Suppressor macrophage (primary cell): ENCODE measurements around the gene PI16.
"Not testable (repeated sequence)": the region's sequence is repeated elsewhere in the genome, so short reads cannot be mapped to it uniquely, and the experiment has no call there.

Source experiments
- DNase-seq, 4 experiments: peaks; one replicate each; pipeline ENCODE4 v3.0.0-alpha.2; 2020 to 2022

PI16 gene

GRCh38 chr6:36977470-36977941 is 23.0 kb downstream of the PI16 start:
- DNase-seq: peak in 1 of 4 experiments; percentile 48

GRCh38 chr6:36978421-36979346 is 24.1 kb downstream of the PI16 start:
- no peak for DNase-seq

GRCh38 chr6:36979347-36979742 is 24.8 kb downstream of the PI16 start:
- peak in 1 of 4 experiments; percentile 22 for DNase-seq

DNA sequence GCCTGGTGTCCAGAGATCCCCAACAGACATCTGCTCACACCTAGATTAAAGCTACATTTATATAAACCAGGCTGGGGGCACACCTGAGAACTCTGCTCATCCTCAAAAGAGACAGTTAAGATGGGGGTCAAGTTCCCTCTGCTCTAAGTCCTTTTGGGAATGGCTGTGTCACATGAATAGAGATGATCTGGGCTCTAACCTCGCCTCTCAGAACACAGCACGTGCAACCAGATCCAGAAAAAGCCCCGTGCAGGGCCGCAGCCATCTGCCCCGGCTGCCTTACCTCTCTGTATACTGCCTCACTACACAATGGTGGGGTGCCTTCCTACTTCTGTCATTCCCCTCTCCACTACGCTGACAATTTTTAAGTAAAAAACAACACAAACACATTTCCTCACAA is 25.6 kb downstream of the PI16 start:
- no peak for DNase-seq

DNA sequence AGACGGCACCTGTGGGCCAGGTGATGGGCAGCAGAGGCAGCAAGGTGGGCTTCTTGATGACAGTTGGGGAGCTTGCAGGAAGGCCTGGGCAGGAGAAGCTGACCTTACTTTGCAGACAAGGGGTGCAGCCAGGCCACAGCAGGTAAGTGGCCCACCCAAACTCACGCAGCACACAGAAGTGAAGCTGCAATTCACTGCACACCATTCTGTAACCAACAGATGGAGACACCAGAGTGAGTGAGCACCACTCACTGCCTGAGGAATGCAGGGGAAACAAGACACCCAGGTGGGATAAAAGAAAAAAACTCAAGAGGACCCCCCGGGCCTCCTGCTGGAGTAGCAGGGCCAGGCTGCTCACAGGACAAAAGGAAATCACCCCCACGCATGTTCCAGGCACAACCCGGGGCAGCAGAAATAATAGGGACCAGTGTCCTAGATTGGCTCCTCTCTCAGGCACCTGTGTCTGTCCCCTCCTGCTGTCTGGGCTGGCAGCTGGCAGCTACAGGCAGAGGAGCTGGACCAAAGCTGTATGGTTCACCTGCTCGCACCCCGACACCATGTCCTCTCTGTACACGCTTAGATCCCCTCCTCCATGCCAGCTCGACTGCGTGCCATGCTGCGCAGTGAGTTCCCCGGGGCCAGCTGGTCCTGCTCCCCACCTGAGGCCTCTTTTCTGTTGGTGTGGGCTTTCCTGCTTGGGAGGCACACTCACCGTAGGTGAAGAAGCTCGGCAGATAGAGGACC is 26.5 kb downstream of the PI16 start:
- no peak for DNase-seq

GRCh38 chr6:36983538-36983937 is 29.0 kb downstream of the PI16 start:
- no peak for DNase-seq

- peak; percentile 69 to 80 (median 74) for DNase-seq
Observed at GRCh38 chr6:36984581-36985416, 30.3 kb downstream of the PI16 start.

GRCh38 chr6:36985417-36985807 is 30.9 kb downstream of the PI16 start:
- peak in 1 of 4 experiments; percentile 18 for DNase-seq

GRCh38 chr6:36985808-36986703 is 31.5 kb downstream of the PI16 start, which contains the start of gene MTCH1:
Gene MTCH1, minus strand, starts transcription at chr6:36986196. Its CDS starts 23 bp downstream, at chr6:36986173.
- peak; percentile 95 to 98 (median 96) for DNase-seq

DNA sequence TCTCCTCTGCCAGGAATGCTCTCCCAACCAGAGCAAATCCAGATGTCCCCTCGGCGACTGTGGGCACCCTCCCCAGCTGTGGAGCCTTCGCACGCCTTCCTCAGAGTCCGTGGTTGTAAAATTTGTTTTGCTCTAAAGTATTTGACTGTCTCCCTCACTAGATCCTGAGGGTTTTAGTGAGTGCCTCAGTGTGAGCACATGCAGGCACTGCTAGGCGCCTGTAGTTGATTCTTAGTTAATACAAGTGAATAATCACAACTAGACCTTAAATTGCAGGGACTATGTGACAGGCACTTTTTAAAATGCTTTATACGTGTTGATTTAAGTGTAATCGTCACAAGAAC is 32.1 kb downstream of the PI16 start:
- DNase-seq: no peak

DNA sequence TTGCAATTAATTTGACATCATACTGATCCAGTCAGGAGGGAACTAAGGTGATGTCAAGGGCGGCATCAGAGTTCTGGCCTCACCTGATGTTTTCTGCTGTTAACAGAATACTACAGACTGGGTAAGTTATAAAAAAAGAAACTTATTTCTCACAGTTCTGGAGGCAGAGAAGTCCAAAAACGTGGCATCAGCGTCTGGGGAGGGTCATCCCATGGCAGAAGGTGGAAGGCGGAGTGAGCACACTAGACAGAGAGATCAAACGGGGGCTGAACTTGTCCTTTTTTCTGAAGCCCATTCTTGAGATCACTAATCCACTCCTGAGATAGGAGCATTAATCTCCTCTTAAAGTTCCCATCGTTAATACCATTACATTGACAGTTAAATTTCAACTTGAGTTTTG is 34.7 kb downstream of the PI16 start:
- no peak for DNase-seq

- not testable (repeated sequence) for DNase-seq
Observed at GRCh38 chr6:36990401-36990800, 35.9 kb downstream of the PI16 start.

DNA sequence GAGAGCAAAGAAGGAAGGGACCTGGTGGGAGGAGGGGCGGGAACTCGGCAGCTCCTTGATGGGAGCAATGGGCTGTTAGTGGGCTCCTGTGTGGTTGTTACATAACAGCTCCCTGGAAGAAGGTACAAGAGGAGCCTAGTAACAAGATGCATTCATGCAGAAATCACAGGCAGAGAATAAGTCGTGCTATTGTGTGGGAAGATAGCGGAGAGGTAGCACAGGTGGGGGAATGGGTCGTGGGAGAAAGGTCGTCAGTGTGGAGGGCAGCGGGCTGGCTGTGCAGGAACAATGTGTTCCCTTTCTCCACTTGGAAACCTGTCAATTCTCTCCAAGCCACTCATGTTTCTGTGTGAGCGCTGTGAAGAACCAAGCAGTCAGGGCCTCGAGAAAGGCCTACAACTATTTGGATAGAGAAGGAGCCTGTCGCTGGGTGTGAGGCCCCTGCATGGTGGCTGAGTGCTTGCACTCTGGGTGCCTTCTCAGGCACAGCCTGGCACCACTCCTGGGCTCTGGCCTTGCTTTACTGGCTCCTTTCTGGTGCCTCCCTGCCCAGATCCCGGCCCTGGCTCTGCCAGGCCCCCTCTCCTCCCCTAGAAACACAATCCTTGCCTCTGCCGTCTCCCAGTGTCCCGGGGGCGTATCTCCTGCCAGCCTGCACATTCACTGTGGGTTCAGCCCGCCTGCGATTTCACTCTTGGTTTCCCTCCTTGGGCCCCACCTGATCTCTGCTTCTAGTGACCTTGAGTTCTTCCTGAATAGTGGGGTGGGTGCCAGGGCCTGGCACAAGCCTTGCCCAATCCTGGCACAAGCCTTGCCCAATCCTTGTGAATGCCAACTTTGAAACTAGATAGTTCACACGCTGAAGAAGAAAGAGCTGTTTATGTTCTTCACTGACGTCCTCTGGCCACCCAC is 43.5 kb downstream of the PI16 start:
- no peak for DNase-seq

GRCh38 chr6:36998723-36999038 is 44.1 kb downstream of the PI16 start:
- DNase-seq: no peak

GRCh38 chr6:36999061-36999750 is 44.7 kb downstream of the PI16 start:
- no peak for DNase-seq

DNA sequence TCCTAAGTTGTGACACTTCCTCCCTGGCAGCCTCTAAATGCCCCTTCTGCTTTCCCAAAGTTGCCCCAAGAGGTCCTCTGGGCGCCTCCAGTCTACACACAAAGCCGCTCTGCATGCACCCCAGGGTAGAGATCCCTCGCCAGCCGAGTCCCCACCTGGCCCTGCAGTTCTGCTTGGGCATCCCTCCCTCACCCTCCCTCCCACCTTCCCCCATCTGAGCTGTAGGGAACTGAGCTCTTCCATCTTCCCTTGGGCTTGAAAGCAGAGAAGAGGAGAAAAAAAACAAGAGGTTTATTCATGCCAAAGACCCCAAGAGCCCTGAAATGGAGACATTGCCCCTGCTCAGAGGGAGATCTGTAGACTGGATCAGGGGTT is 45.2 kb downstream of the PI16 start:
- DNase-seq: no peak

- DNase-seq: no peak
Observed at GRCh38 chr6:37004044-37004980, 49.8 kb downstream of the PI16 start.

DNA sequence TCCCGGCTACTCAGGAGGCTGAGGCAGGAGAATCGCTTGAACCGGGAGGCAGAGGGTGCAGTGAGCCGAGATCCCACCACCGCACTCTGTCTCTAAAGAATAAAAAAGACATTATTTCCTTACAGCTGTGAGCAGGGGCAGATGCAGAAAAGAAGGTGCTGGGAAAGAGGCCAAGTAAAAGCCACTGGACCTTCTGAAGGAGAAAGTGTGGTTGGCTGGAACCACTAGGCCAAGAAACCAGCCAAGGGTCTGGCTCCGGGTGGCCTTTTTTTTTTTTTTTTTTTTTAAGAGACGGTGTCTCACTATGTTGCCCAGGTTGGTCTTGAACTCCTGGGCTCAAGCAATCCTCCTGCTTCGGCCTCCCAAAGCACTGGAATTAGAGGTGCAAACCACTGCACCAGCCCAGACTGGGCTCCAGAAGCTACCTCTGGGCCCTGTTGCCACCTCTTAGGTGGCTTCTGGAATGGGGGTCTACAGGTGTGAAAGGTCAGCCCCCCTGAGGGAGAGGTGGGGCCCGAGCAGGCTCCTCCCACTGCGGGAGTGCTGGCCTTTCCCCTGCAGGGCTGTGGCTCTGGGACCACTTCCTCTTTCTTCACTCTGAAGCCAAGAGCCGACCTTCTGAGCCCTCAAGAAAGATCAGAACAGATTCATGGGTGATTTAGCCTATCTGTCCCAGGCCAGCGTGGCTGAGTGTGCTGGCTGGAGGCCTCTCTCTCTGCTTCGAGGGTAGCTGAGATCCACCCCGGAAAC is 50.7 kb downstream of the PI16 start, which contains the start of gene FGD2:
TSS of gene FGD2 (plus strand) at position 595 of the 750 bp plus-strand sequence. CDS start 163 bp downstream, outside the sequence.
- peak; percentile 66 to 86 (median 84) for DNase-seq
